HepG2 (cell line): ENCODE results near the gene KRTAP10-2. TPM values are rescaled to one million over a fixed set of nuclear protein-coding genes. Genes with fewer than 3 reads are reported as not detected.

Experiments used
- DNMT3B ChIP-seq: conservative IDR thresholded peaks from 2 replicates; pipeline ENCODE4 v1.6.1; 2016; ENCODE audit warnings: missing biosample characterization, control low read depth
- E2F2 ChIP-seq: sonication (generic); formaldehyde crosslinking; IDR thresholded peaks from 2 replicates; pipeline ENCODE4 v1.4.0; 2020; ENCODE audit warnings: missing genetic modification reagents, borderline replicate concordance
- FOXK1 ChIP-seq: sonication (generic); formaldehyde crosslinking; IDR thresholded peaks from 2 replicates; pipeline ENCODE4 v1.4.0; 2020; ENCODE audit warnings: low read depth, missing genetic modification reagents, borderline replicate concordance
- HOXA5 ChIP-seq: sonication (generic); formaldehyde crosslinking; IDR thresholded peaks from 2 replicates; pipeline ENCODE4 v1.4.0; 2020; ENCODE audit warnings: missing genetic modification reagents
- KLF6 ChIP-seq: IDR thresholded peaks from 2 replicates; pipeline ENCODE4 v1.8.0; 2016; ENCODE audit warnings: missing biosample characterization, missing genetic modification reagents
- KMT2B ChIP-seq: IDR thresholded peaks from 2 replicates; pipeline ENCODE4 v1.6.1; 2016; ENCODE audit warnings: missing genetic modification reagents, missing compliant biosample characterization
- MED13 ChIP-seq: sonication (generic); formaldehyde crosslinking; IDR thresholded peaks from 2 replicates; pipeline ENCODE4 v1.5.0; 2020; ENCODE audit warnings: missing genetic modification reagents
- PCBP2 ChIP-seq: fragments of 200-400 bp; formaldehyde crosslinking; optimal IDR thresholded peaks from 2 replicates; pipeline ENCODE3; 2018; ENCODE audit warnings: low read length, low read depth; ENCODE audit not compliant: poor library complexity, severe bottlenecking
- PRPF4 ChIP-seq: fragments of 200-400 bp; formaldehyde crosslinking; IDR thresholded peaks from 2 replicates; pipeline ENCODE4 v1.6.1; 2016; ENCODE audit warnings: low read length, low read depth; ENCODE audit not compliant: poor library complexity, severe bottlenecking
- RAD21 ChIP-seq: fragments of 450-650 bp; formaldehyde crosslinking; IDR thresholded peaks from 2 replicates; pipeline ENCODE4 v1.5.0; 2020; ENCODE audit warnings: mild to moderate bottlenecking
- RARG ChIP-seq: sonication (generic); formaldehyde crosslinking; IDR thresholded peaks from 2 replicates; pipeline ENCODE4 v1.4.0; 2020; ENCODE audit warnings: low read depth, mild to moderate bottlenecking, missing genetic modification reagents
- RFX1 ChIP-seq: fragments of 450-650 bp; IDR thresholded peaks from 2 replicates; pipeline ENCODE4 v1.6.1; 2017
- SYNCRIP ChIP-seq: fragments of 200-400 bp; formaldehyde crosslinking; IDR thresholded peaks from 2 replicates; pipeline ENCODE4 v1.6.1; 2018; ENCODE audit warnings: mild to moderate bottlenecking, low read depth, low read length; ENCODE audit not compliant: insufficient read depth
- WIZ ChIP-seq: sonication (generic); formaldehyde crosslinking; IDR thresholded peaks from 2 replicates; pipeline ENCODE4 v1.5.1; 2020; ENCODE audit warnings: mild to moderate bottlenecking, missing genetic modification reagents
- ZC3H4 ChIP-seq: sonication (generic); formaldehyde crosslinking; IDR thresholded peaks from 2 replicates; pipeline ENCODE4 v1.4.0; 2020; ENCODE audit warnings: missing genetic modification reagents, borderline replicate concordance
- ZEB1 ChIP-seq: IDR thresholded peaks from 2 replicates; pipeline ENCODE4 v1.6.1; 2012; ENCODE audit warnings: mild to moderate bottlenecking, low read depth, inconsistent platforms; ENCODE audit not compliant: insufficient replicate concordance
- ZNF143 ChIP-seq: sonication (generic); formaldehyde crosslinking; IDR thresholded peaks from 2 replicates; pipeline ENCODE4 v1.4.0; 2020; ENCODE audit warnings: missing genetic modification reagents
- ZNF263 ChIP-seq: sonication (generic); formaldehyde crosslinking; IDR thresholded peaks from 2 replicates; pipeline ENCODE4 v1.4.0; 2020; ENCODE audit warnings: missing genetic modification reagents
- ZNF451 ChIP-seq: sonication (generic); formaldehyde crosslinking; IDR thresholded peaks from 2 replicates; pipeline ENCODE4 v1.5.0; 2020; ENCODE audit warnings: mild to moderate bottlenecking, missing genetic modification reagents
- ZNF615 ChIP-seq: sonication (generic); formaldehyde crosslinking; IDR thresholded peaks from 2 replicates; pipeline ENCODE4 v1.5.0; 2020; ENCODE audit warnings: mild to moderate bottlenecking, missing genetic modification reagents, borderline replicate concordance
- ZNF678 ChIP-seq: sonication (generic); formaldehyde crosslinking; IDR thresholded peaks from 2 replicates; pipeline ENCODE4 v1.4.0; 2020; ENCODE audit warnings: mild to moderate bottlenecking, missing genetic modification reagents
- ZNF879 ChIP-seq: sonication (generic); formaldehyde crosslinking; IDR thresholded peaks from 2 replicates; pipeline ENCODE4 v1.8.1; 2023; ENCODE audit warnings: missing genetic modification reagents
- polyA plus RNA-seq, 8 experiments: library from polyadenylated mRNA; depleted of rRNA in 3 of 8; stranded (reverse) in 7 of 8; unstranded in 1 of 8; fragments of >200 nt; fragmentation: Illumina TruSeq in 4 of 8; extraction: Trizol in 4 of 8; gene quantifications; 2 replicates each; pipeline versions ENCODE4 v1.2.1 to v1.2.3, GENCODE V29; 2011 to 2016; ENCODE audit warnings: low read depth in 4 of 8, missing spikeins in 1 of 8, mixed read lengths in 1 of 8; ENCODE audit not compliant: insufficient read depth in 1 of 8
- total RNA-seq, 5 experiments: library from RNA; depleted of rRNA; stranded (reverse); fragments of >200 nt; fragmentation: Illumina TruSeq; extraction: Trizol; gene quantifications; 2 replicates each; pipeline ENCODE4 v1.2.3, GENCODE V29; 2016; ENCODE audit warnings: low read depth in 1 of 5
- TF ChIP-seq, protein P1 (sequence below): sonication (generic); formaldehyde crosslinking; IDR thresholded peaks from 2 replicates; pipeline ENCODE4 v1.8.0; 2022; ENCODE audit warnings: low read depth, missing genetic modification reagents
- TF ChIP-seq, protein P2 (sequence below): sonication (generic); formaldehyde crosslinking; IDR thresholded peaks from 2 replicates; pipeline ENCODE4 v1.9.0; 2021; ENCODE audit warnings: missing genetic modification reagents, mild to moderate bottlenecking, borderline replicate concordance
- TF ChIP-seq, protein P3 (sequence below): sonication (generic); formaldehyde crosslinking; IDR thresholded peaks from 2 replicates; pipeline ENCODE4 v1.5.0; 2020; ENCODE audit warnings: missing genetic modification reagents

The KRTAP10-2 gene
- total and polyA plus RNA-seq, 2 of the 13 experiments (the other 11 are each of a cell fraction or from before 2014, with no cell fraction given) = not detected

DNA sequence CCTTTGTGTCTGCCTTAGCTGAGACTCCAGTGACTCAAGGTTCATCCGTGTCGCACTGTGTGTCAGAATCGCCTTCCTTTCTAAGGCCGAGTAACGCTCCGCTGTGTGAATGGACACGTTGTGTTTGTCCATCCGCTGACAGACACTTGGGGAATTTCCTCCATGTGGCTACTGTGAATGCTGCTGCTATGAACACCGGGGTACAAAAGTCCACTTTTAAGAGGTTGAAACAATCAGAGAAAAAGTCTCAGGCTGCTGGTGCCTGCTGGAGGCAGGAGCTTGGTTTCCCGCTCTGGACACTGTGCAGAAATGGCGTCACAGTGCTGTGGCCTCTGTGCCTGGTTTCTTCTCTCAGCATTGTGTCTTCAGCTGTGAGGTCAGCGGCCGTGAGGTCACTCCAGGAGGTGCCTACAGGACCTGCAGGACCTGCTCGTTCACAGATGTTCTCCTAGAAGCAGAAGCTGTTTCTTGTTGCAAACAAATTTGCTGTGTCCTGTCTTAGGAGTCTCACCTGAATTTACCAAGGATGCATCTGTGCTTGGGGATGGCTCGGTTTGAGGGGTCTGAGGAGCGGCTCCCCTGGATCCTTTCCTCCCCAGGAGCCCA is 45.5 kb downstream of the KRTAP10-2 start (continued):
- TF ChIP-seq, protein P1, sequence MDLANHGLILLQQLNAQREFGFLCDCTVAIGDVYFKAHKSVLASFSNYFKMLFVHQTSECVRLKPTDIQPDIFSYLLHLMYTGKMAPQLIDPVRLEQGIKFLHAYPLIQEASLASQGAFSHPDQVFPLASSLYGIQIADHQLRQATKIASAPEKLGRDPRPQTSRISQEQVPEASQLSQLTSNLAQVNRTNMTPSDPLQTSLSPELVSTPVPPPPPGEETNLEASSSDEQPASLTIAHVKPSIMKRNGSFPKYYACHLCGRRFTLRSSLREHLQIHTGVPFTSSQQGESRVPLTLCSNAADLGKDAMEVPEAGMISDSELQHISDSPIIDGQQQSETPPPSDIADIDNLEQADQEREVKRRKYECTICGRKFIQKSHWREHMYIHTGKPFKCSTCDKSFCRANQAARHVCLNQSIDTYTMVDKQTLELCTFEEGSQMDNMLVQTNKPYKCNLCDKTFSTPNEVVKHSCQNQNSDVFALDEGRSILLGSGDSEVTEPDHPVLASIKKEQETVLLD (CRISPR knock-in tag) = peak; percentile 52; the same call in 1 of the 2 replicates
- TF ChIP-seq WIZ (CRISPR knock-in tag) (no peak), PRPF4 (no peak), HOXA5 (0 out of 2 replicates have a peak, but pooled peaks have one; percentile 17), ZNF879 (CRISPR knock-in tag) (no peak), RAD21 (CRISPR knock-in tag) (no peak), ZNF451 (CRISPR knock-in tag) (no peak; the same call in 1 of the 2 replicates), ZNF678 (0 out of 2 replicates have a peak, but pooled peaks have one; percentile 1), ZNF263 (CRISPR knock-in tag) (no peak; the same call in none of the 2 replicates), ZNF615 (CRISPR knock-in tag) (no peak), FOXK1 (CRISPR knock-in tag) (peak; percentile 52; the same call in 1 of the 2 replicates), PCBP2 (no peak), RFX1 (no peak), ZEB1 (no peak), E2F2 (CRISPR knock-in tag) (no peak), KLF6 (CRISPR knock-in tag) (no peak), ZC3H4 (CRISPR knock-in tag) (no peak), MED13 (CRISPR knock-in tag) (0 out of 2 replicates have a peak, but pooled peaks have one; percentile 20), RARG (no peak), ZNF143 (CRISPR knock-in tag) (0 out of 2 replicates have a peak, but pooled peaks have one; percentile 31), KMT2B (no peak), SYNCRIP (no peak), DNMT3B (CRISPR knock-in tag) (no peak)
- TF ChIP-seq, protein P2, sequence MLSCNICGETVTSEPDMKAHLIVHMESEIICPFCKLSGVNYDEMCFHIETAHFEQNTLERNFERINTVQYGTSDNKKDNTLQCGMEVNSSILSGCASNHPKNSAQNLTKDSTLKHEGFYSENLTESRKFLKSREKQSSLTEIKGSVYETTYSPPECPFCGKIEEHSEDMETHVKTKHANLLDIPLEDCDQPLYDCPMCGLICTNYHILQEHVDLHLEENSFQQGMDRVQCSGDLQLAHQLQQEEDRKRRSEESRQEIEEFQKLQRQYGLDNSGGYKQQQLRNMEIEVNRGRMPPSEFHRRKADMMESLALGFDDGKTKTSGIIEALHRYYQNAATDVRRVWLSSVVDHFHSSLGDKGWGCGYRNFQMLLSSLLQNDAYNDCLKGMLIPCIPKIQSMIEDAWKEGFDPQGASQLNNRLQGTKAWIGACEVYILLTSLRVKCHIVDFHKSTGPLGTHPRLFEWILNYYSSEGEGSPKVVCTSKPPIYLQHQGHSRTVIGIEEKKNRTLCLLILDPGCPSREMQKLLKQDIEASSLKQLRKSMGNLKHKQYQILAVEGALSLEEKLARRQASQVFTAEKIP (CRISPR knock-in tag) = no peak
- TF ChIP-seq, protein P3, sequence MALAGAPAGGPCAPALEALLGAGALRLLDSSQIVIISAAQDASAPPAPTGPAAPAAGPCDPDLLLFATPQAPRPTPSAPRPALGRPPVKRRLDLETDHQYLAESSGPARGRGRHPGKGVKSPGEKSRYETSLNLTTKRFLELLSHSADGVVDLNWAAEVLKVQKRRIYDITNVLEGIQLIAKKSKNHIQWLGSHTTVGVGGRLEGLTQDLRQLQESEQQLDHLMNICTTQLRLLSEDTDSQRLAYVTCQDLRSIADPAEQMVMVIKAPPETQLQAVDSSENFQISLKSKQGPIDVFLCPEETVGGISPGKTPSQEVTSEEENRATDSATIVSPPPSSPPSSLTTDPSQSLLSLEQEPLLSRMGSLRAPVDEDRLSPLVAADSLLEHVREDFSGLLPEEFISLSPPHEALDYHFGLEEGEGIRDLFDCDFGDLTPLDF = peak; percentile 45; the same call in 1 of the 2 replicates
